ENCODE data around the gene MUL1.

The MUL1 gene

DNA sequence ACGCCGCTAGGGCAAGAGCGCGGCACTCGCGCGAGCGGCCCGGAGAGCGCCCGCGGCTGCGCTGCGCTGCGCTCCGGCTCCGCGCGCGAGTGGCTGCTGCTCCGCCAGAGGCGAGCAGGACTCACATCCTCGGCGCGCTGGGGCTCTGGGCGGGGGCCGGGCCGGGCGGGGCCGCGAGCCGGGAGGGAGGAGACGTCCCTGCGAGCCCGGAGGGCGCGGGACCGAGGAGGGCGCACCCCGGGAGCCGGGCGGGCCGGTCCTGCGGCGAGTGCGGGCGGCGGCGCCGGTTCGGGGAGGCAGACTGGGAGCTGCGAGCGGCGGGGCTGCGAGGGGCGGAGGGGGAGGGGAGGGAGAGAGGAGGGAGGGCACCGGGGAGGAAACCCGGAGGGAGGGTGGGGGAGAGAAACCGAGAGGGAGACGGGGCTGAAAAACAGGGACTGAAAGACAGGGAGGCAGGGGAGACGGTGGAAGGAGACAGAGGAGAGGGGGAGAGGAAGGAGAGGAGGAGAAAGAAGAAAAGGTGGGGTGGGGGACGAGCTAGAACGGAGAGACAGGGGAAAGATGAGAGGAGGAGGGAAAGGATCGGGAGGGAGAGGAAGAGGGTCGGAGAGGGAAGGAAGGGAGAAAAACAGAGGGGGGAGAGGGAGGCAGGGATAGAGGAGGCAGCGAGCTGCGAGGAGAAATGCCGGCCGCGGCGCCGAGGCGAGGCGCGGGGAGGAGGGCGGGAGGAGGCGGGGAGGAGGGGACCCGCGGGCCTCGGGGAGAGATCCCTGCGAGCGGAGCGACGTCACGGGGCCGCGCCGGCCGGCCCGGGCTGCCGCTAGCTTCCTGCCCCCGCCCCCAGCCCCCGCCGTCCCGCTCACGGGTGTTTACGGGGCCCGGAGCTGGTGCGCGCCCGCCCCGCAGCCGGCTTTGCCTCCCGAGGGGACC, 22.2 kb downstream of the MUL1 start, which contains the start of gene CAMK2N1:
CAMK2N1 (minus strand) TSS at position 684 of the 930 bp plus-strand sequence. CDS start 831 bp downstream, outside the sequence.
- DNase-seq (ENCODE audit: low read depth in 3 of 3, low spot score in 1 of 3): peak in 1 of 3 donors; percentile 33

DNA sequence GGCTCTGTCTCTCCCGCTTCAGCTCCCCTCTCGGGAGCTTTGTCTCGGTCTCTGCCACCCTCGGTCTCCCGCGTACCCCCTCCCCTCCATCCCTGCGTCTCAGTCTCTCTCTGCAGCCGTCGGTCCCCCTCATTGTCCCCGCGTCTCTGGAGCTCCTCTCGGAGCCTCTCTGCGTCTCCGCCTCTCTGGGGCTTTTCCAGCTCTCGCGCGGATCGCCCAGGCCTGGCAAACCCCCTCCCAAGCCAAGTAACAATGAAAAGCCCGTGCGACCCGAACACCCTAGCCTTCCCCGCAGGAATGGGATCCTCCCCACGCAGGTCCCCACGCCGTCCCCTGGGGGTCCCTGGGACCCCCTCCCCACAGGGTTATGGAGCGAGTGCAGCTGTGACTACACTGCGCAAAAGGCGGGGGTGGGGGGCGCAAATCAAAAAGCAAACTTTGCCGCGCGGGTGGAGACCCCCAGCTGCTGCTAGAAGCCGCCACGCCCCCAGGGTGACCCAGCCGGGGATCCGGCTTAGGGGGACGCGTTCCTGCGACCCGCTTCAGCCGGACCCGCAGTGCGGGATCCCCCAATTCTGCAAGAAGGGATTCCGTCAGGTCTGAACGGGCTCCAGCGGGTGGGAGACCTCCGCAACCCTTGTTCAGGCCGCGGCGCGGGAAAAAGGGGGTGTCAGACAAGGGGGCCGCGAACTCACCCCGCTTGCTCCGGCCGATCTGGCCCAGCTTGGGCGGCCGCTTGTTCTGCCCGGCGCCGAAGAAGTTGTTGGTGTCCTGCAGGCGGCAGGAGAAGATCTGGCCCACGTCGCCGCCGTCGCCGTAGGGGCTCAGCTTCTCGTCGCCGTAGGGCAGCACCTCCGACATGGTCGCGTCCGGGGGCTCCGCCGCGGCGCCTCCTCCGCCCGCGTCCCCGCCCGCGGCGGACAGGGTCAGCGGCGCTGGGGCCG, 23.2 kb downstream of the MUL1 start:
- DNase-seq (ENCODE audit: low read depth in 3 of 3, low spot score in 1 of 3): no peak

DNA sequence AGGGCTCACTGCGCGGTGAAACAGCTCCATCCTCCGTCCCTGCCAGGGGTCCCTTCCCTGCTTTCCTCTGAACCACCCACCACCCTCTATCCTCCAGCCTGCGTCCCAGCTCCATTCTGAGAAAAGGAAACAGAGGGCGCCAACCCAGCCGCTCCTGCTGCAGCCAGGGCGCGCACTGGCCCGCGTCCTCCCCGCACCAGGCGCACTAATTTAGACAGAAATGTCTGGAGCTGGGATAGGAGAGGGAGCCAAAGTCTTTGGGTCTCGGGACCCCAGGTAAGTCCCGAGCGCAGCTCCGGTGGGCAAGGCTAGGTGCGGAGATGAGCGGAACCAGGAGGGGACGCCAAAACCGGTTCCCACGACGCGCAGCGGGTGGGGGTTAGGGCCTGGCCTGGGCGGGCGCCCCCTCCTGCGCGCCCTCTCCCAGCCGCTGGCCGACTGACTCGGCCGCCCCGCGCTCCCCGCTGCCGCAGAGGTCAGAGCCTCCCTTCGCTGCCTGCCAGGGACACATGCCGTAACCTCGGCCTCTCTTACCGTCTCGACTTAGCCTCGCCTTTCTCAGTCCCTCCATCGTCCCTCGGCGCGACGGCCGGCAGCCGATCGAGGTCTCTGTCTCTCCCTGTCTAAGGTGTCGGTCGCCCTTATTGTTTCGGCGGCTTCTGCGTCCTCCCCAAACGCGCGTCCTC, 24.0 kb downstream of the MUL1 start:
- DNase-seq (ENCODE audit: low read depth in 3 of 3, low spot score in 1 of 3): no peak

DNA sequence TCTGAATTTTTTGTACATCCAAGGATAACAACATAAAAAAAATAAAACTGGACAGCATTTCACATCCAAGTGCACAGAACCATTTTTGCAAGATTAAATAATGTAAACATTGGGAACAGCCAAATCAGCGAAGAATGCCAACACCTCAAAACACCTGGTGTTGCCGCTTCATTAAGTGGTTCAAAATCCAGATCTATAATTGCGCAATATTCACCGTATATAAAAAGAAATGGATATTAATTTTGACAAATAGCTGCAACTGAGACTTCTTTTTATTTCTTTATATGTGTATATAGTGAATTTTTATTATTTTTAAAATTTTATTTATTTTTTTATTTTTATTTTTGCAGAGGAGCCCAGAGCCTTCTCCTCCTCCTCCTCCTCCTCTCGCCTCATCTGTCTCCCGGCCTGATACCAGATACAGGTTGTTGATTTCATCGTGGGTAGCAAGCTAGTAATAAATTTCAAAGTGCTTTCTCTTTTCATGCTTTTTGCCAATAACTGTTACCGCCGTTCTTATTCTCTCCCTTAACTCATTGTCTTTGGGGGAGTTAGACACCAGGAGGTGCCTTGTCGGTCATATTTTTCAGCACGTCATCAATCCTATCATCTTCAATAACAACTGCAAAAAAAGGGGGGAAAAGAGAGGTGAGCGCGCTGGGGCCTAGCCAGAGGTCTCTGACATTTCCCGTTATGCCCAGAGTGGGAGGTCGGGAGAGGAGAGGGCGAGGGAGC, 24.7 kb downstream of the MUL1 start:
- DNase-seq (ENCODE audit: low read depth in 3 of 3, low spot score in 1 of 3): no peak

DNA sequence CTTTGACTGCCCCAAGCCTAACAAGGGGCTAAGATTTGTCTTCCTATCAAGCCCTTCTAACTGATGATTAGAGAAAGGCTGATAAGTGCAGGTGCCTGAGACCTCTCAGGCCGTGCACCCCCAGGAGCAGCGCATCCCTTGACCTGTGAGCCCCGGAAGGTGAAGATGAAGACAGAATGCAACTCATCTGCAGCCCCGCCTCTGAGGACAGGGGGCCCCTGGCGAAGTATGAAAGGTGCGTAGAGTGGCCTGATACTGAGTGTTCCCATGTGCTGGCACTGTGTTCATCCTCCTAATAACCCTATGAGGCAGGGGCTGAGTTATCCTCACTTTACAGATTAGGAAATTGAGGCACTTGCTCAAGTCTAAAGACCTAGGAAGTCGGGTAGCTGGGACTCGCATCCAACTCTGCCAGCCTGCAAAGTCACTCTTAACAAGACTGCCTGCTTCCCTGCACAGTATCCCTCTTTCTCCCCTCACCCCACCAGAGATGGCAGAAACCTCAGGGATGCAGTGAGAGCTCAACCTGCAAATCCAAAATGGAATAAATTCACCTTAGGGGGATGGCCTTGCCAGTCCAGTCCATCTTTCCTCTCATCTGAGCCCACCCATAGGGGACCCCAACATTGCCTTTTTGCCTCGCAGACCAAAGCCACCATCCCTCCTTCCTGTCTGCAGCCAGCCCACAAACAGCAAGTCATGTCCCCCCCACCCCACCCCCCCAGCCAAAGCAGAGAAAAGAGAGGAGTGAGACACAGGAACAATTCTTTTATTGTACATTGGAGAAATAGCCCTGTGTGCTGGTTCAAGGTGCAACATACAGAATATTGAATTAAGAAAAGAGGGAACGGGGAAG, 26.1 kb downstream of the MUL1 start:
- no peak for DNase-seq (ENCODE audit: low read depth in 3 of 3, low spot score in 1 of 3)

DNA sequence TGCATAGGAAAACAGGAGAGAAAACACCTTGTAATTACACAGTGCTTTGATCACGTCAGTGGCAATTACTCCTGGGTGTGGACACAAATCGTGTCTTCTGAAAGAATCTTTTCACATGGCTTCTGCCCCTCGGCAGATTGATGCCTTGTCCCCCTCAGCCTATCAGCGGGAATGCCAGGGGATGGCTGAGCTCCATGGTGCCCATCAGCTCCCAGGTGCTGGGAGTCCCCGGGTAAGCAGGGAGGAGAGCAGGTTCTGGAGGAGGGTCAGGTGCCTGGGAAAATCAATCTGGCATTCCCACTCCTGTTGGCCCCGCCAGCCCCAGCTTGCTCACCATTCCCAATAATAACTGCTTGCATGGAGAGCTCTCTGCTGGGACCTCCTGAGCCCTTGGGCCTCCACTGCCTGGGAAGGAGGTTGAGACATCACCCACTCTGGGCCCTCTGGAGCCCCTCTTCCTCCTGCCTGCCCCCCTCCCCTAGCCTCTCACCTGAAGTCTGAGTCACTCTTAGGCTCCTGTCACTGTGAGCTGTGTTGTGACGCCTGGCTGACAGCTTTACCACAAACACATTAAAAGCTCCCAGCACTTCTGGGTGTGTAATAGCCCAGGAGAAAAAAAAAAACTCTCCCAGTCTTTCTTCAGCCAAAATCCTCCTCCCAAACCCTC, 26.9 kb downstream of the MUL1 start:
- no peak for DNase-seq (ENCODE audit: low read depth in 3 of 3, low spot score in 1 of 3)

DNA sequence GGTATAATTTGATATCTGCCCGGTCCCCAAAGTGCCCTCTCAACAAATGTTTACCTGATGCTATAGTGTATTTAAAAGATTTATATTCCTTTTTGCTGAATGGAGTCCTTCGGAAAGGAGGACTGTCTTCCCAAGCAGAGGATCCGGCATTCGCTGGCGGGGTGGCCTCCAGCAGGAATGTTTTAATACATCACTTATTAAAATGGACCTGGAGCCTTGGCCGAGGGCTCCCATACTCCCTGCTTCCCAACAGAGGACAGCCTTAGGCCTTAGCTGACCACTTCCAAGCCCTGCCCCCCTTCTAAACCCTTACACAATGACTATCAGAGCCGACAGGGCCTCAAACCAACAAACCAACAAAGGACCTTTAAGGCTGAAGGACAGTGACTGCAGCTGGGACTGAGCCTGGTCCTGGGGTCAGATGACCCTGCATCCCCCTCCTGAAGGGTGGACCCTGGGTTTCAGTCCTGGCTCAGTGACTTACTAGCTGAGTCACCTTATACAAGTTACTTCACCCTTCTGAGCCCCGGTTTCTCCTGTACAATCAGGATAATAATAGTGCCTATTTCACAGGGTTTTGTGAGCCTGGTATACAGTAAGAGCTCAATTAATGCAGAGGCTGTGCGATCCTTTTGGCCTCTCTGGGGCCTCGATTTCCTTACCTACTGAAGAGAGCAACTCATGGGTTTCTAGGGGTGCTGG, 27.6 kb downstream of the MUL1 start:
- no peak for DNase-seq (ENCODE audit: low read depth in 3 of 3, low spot score in 1 of 3)

DNA sequence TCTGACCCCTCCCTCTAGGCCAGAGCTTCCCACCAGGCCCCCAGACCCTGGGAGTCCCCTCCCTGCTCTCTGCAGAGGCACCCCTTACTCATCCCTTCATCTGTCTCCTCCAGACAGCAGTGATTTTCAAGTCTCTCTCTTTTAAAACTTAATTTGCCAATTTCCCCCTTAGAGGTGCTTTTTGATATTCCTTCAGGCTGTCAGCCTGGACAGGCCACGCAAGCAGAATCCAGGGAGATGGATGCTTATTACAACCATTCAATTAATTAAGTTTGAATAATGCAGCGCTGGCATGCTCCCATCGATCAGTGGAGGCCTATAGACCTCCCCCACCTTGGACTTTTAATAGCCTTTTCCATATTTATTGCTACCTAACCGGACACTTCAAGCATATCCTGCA, 28.1 kb downstream of the MUL1 start:
- DNase-seq (ENCODE audit: low read depth in 3 of 3, low spot score in 1 of 3): no peak

DNA sequence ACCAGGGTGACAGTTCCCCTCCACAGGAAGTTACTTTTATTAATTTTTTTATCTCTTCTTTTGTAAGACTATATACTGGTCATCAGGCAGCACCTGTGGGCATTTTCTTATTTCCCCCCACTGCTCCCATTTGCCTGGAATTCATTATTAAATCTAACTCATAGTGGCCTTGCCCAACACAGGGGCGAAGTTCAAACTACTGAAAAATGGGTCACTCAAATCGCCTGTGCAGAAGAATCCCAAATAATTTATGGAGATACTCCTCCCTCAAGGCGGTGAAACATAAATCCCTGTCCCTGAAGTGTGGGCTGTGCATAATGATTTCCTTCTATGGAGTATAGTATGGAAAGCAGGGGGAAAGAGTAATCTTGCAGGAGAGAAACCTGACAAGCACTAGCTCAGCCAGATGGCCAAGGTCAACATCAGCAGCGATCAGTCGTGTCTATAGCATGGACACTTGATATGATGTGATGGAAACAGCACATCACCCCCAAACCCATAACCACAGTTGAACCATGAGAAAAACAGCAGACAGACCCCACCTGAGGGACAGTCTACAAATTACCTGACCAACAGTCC, 29.8 kb downstream of the MUL1 start:
- DNase-seq (ENCODE audit: low read depth in 3 of 3, low spot score in 1 of 3): no peak

DNA sequence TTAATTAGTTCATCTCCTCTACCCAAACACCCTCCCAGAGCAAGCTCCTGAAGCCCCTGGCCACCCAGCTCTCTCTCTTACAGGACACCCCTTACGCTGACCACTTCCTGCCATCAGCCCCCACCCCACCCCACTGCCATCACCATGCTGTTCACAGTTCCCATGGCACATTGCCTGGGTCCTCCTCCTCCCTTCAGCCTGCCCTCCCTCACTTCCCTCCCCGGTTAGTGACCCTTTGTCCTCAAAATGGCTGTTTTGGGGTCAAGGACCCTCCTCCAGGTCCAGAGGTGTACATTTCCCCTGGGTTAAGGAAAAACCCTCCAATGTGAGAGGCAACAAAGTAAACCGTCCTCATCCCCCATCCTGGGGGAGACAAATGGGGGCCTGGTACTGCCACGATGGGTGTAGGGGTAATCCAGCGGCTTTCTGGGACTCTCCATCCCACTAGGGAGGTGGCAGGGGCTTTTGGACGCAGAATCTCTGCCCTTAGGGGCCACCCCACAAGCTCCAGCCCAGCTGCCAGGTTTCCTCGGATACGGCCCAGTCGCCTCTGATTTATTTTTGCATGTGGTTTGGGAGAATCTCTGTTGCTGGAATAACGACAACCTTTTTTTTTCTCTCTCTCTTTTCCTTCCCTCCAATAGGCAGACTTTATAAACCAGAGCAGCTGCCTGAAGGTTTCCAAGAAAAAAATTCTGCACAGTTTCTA, 30.4 kb downstream of the MUL1 start:
- DNase-seq (ENCODE audit: low read depth in 3 of 3, low spot score in 1 of 3): no peak

DNA sequence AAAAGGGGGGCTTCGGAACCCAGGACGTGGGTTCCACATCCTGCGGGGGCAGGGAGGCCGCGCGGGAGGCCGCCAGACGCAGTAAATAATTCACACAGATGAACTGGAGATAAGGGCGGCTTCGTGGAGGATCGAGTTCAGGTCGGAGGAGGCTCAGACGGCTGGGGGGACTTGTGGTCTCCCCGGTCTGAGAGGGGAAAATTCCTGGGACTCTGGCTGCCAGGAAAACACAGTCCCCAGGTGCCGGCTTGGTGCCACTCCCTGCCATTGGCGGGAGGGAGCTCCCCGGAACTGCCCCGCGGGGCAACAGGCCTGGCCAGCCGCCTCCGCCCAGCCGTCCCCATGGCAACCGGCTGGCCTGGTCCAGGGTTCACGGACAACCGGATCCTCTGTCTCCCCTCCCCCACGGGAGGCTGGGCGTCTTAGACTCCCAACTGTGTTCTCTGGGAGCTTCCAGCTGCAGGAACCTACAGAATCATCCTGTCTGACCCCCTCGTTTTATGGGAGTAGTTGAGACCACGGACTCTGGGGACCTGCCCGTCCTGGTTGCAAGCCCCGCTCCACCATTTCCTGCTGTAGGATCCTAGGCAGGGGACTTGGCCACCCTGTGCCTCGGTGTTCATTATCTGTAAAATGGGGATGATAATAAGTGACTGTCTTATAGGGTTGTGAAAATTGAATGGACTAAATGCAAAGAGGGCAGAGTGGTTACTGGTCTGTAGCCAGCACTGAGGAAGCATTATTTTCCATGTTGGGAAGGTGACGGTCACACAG, 31.5 kb downstream of the MUL1 start:
- no peak for DNase-seq (ENCODE audit: low read depth in 3 of 3, low spot score in 1 of 3)

DNA sequence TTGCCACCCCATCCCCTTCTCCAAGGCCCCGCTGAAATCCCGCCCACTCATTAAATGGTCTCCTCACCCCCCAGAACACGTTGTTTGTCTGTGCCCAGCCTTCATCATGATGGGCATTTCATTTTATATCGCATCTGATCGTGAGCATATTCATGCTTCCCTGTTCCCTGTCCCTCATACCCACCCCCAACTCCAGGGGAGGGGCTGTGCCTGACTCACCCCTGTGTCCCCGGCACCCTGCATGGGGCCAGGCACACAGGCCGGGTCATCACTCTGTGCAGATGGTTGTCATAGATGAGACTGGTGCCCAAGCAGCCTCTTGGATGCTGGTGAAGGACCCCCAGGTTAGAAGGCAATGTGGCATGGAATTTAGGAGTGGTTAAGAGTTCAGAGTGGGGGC, 33.0 kb downstream of the MUL1 start:
- no peak for DNase-seq (ENCODE audit: low read depth in 3 of 3, low spot score in 1 of 3)

DNA sequence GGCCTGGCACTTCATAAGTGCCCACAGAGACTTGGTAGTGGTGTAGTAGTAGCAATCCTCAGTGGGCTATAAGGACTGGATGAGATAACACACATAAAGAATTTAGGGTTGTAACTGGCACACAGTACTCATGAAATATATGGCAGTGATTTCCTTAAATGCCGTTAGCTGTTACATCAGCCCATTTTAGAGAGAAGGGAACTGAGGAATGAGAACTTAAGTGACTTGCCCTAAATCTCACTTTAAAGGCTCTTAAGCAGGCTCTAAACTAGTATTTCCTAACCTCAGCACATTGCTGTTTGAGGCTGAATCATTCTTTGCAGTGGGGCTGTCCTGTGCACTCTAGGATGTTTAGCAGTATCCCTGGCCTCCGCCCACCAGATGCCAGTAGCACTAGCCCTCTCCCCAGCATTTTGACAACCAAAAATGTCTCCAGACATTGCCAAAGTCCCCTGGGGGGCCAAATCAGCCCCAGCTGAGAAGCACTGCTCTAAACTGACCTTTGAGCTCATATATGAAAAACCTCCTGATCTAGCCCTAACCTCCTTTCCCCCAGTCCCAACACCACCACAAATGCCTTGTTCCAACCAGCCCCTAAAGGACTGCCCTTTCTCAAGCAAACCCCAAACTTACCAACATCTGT, 33.5 kb downstream of the MUL1 start:
- no peak for DNase-seq (ENCODE audit: low read depth in 3 of 3, low spot score in 1 of 3)

DNA sequence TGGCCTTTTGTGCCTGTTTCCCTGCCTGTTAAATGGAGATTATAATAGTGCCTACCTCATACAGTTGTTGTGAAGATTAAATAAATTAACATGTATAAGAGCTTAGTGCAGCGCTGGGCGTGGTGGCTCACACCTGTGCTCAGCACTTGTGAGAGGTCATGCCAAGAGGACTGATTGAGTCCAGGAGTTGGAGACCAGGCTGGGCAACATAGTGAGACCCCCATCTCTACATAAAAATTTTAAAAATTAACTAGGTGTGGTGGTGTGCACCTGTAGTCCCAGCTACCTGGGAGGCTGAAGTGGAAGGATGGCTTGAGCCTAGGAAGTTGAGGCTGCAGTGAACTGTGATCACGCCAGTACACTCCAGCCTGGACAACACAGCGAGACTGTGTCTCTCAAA, 34.1 kb downstream of the MUL1 start:
- no peak for DNase-seq (ENCODE audit: low read depth in 3 of 3, low spot score in 1 of 3)

DNA sequence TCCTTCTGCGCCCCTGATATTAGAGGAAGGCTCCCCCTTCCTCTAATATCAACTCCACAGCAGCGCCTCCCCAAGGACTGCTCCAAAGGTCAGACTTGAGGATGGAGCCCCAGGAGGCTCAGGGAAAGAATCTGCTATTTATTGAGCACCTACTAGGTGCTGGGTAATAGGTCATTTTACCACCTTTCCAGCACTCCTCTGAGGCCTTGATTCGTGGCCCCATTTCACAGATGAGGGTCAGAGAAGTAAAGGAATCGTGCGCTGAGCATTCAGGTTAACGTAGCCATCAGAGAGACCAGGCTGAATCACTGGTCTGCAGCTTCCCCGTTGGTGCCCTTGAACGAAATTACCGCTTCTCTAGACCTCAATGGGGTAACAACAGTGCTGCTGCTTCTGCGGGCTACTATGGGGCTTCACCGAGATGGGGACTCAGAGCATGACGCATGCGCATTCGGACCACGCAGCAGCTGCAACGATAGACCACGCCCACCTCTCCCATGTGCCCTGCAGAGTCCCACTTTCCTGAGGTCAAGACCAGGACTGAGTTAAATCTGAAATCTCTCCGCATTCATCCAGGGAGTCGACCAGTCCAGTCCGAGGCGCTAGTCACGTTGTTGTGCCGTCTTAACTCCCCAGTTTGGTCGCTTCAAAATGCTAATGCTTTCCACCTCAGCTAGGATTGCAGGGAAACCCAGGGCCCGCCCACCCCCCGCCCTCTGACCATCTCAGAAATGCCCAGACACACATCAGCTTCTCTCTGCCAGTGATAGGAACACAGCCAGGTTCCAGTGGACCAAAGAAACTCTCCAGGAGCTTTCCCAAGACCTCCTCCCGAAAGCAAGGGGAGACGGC, 34.9 kb downstream of the MUL1 start:
- DNase-seq (ENCODE audit: low read depth in 3 of 3, low spot score in 1 of 3): no peak
